ENCODE data around the gene PCDHGA1.

PCDHGA1 gene

GRCh38 chr5:141477044-141477575 is 146.8 kb downstream of the PCDHGA1 start:
- peaks cover 66% of the 10 kb centered on the region for H3K79me2 ChIP-seq (ENCODE audit: control insufficient read depth, low read length)

DNA sequence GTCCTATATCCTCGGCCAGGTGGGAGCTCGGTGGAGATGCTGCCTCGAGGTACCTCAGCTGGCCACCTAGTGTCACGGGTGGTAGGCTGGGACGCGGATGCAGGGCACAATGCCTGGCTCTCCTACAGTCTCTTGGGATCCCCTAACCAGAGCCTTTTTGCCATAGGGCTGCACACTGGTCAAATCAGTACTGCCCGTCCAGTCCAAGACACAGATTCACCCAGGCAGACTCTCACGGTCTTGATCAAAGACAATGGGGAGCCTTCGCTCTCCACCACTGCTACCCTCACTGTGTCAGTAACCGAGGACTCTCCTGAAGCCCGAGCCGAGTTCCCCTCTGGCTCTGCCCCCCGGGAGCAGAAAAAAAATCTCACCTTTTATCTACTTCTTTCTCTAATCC is 147.5 kb downstream of the PCDHGA1 start:
- H3K4me1 ChIP-seq (ENCODE audit: control insufficient read depth, low read length), result peaks cover 67% of the 10 kb centered on the region
- 0 out of 2 replicates have a peak, but pooled peaks cover 7% of the 10 kb centered on the region for H4K20me1 ChIP-seq (ENCODE audit: control insufficient read depth, insufficient read depth, low read depth, low read length)
- H3K79me2 ChIP-seq (ENCODE audit: control insufficient read depth, low read length), result peaks cover 73% of the 10 kb centered on the region
- peak overlapping the region; percentile 96 for H3K4me2 ChIP-seq (ENCODE audit: low read length)
- peak overlapping the region; percentile 90 for H3K4me3 ChIP-seq (ENCODE audit: low read length)
- peaks cover 58% of the 10 kb centered on the region for H3K36me3 ChIP-seq (ENCODE audit: control insufficient read depth, low read length)
- no peak overlapping the region for H3K27ac ChIP-seq (ENCODE audit: low read depth, low read length)
- no peaks in the 10 kb centered on the region for H3K9me3 ChIP-seq (ENCODE audit: control insufficient read depth, insufficient read depth, low read length)
- H3K27me3 ChIP-seq (ENCODE audit: control insufficient read depth, low read length), result no peaks in the 10 kb centered on the region
- no peak for TF ChIP-seq EZH2phosphoT487 (IDR thresholded peaks at IDR 0.05; ENCODE audit: borderline replicate concordance, low read length)
- no peak for TF ChIP-seq CTCF (IDR thresholded peaks at IDR 0.05; ENCODE audit: low read depth, low read length, poor library complexity, severe bottlenecking)
- H3F3A ChIP-seq (ENCODE audit: control insufficient read depth, insufficient read depth), result peaks cover 13% of the 10 kb centered on the region; the same call in 1 of the 2 replicates
- no peaks in the 10 kb centered on the region for H3K9me2 ChIP-seq (replicated peaks; ENCODE audit: control insufficient read depth, low read length)

More at GRCh38 chr5:141477044-141477575, 146.8 kb downstream of the PCDHGA1 start:
- H4K20me1 ChIP-seq (ENCODE audit: control insufficient read depth, insufficient read depth, low read depth, low read length), result 0 out of 2 replicates have a peak, but pooled peaks cover 7% of the 10 kb centered on the region
- H3K4me2 ChIP-seq (ENCODE audit: low read length), result peak overlapping the region; percentile 96
- no peaks in the 10 kb centered on the region for H3K9me2 ChIP-seq (replicated peaks; ENCODE audit: control insufficient read depth, low read length)
- H3K27ac ChIP-seq (ENCODE audit: low read depth, low read length), result peak overlapping the region; percentile 50
- peaks cover 60% of the 10 kb centered on the region for H3K4me1 ChIP-seq (ENCODE audit: control insufficient read depth, low read length)
- H3K9me3 ChIP-seq (ENCODE audit: control insufficient read depth, insufficient read depth, low read length), result no peaks in the 10 kb centered on the region
- no peak for TF ChIP-seq EZH2phosphoT487 (IDR thresholded peaks at IDR 0.05; ENCODE audit: borderline replicate concordance, low read length)
- H3K36me3 ChIP-seq (ENCODE audit: control insufficient read depth, low read length), result peaks cover 56% of the 10 kb centered on the region
- peak overlapping the region; percentile 90 for H3K4me3 ChIP-seq (ENCODE audit: low read length)
- H3F3A ChIP-seq (ENCODE audit: control insufficient read depth, insufficient read depth), result peaks cover 13% of the 10 kb centered on the region; the same call in 1 of the 2 replicates
- H3K27me3 ChIP-seq (ENCODE audit: control insufficient read depth, low read length), result no peaks in the 10 kb centered on the region

DNA sequence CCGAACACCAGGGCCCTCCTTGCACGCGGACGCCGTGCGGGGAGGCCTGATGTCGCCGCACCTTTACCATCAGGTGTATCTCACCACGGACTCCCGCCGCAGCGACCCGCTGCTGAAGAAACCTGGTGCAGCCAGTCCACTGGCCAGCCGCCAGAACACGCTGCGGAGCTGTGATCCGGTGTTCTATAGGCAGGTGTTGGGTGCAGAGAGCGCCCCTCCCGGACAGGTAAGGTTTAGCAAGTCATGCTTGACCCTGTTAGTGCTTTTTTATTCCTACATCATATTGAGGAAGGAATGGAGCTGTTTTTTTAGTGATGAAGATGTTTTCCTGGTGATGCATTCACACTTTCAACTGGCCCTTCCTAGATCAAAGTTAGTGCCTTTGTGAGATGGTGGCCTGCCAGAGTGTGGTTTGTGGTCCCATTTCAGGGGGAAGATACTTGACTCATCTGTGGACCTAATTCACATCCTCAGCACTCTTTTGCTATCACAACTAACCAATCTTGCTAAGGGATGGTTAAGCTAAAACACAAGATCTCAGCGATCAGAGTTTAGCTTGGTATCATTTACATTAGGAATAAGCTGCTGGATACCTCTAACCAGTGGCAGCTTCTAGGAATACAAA is 148.1 kb downstream of the PCDHGA1 start:
- no peak for TF ChIP-seq EZH2phosphoT487 (IDR thresholded peaks at IDR 0.05; ENCODE audit: borderline replicate concordance, low read length)
- TF ChIP-seq CTCF (IDR thresholded peaks at IDR 0.05; ENCODE audit: low read depth, low read length, poor library complexity, severe bottlenecking), result peak; percentile 65
- H3K36me3 ChIP-seq (ENCODE audit: control insufficient read depth, low read length), result peaks cover 60% of the 10 kb centered on the region
- H4K20me1 ChIP-seq (ENCODE audit: control insufficient read depth, insufficient read depth, low read depth, low read length), result 0 out of 2 replicates have a peak, but pooled peaks cover 7% of the 10 kb centered on the region
- peak overlapping the region; percentile 90 for H3K4me3 ChIP-seq (ENCODE audit: low read length)
- H3K4me1 ChIP-seq (ENCODE audit: control insufficient read depth, low read length), result peaks cover 73% of the 10 kb centered on the region
- H3K4me2 ChIP-seq (ENCODE audit: low read length), result peak overlapping the region; percentile 96
- H3K27me3 ChIP-seq (ENCODE audit: control insufficient read depth, low read length), result no peaks in the 10 kb centered on the region
- no peaks in the 10 kb centered on the region for H3K9me3 ChIP-seq (ENCODE audit: control insufficient read depth, insufficient read depth, low read length)
- no peak overlapping the region for H3K27ac ChIP-seq (ENCODE audit: low read depth, low read length)
- peaks cover 13% of the 10 kb centered on the region; the same call in 1 of the 2 replicates for H3F3A ChIP-seq (ENCODE audit: control insufficient read depth, insufficient read depth)
- peaks cover 79% of the 10 kb centered on the region for H3K79me2 ChIP-seq (ENCODE audit: control insufficient read depth, low read length)
- H3K9me2 ChIP-seq (replicated peaks; ENCODE audit: control insufficient read depth, low read length), result no peaks in the 10 kb centered on the region

- Histone ChIP-seq H3K9me3 (ENCODE audit: control insufficient read depth, insufficient read depth, low read length) (no peaks in the 10 kb centered on the region), H3F3A (ENCODE audit: control insufficient read depth, insufficient read depth) (peaks cover 11% of the 10 kb centered on the region; the same call in 1 of the 2 replicates), H3K4me3 (ENCODE audit: low read length) (peak overlapping the region; percentile 90), H3K27me3 (ENCODE audit: control insufficient read depth, low read length) (no peaks in the 10 kb centered on the region), H4K20me1 (ENCODE audit: control insufficient read depth, insufficient read depth, low read depth, low read length) (0 out of 2 replicates have a peak, but pooled peaks cover 7% of the 10 kb centered on the region), H3K4me2 (ENCODE audit: low read length) (peak overlapping the region; percentile 96), H3K79me2 (ENCODE audit: control insufficient read depth, low read length) (peaks cover 92% of the 10 kb centered on the region), H3K9me2 (replicated peaks; ENCODE audit: control insufficient read depth, low read length) (no peaks in the 10 kb centered on the region), H3K4me1 (ENCODE audit: control insufficient read depth, low read length) (peaks cover 84% of the 10 kb centered on the region), H3K27ac (ENCODE audit: low read depth, low read length) (peak overlapping the region; percentile 41; the same call in 1 of the 2 replicates), H3K36me3 (ENCODE audit: control insufficient read depth, low read length) (peaks cover 71% of the 10 kb centered on the region)
- TF ChIP-seq EZH2phosphoT487 (IDR thresholded peaks at IDR 0.05; ENCODE audit: borderline replicate concordance, low read length), result no peak
- no peak for TF ChIP-seq CTCF (IDR thresholded peaks at IDR 0.05; ENCODE audit: low read depth, low read length, poor library complexity, severe bottlenecking)
These were observed 149.5 kb downstream of the PCDHGA1 start for GRCh38 chr5:141479776-141480175.

All from DOHH2 (cell line).